Activated CD4-positive, alpha-beta memory T cell treated with anti-CD3 and anti-CD28 coated beads, Interleukin-2, amount 10 ng/mL, durations not matched to agents 7 days and 5 days (primary cell): Measurements from ENCODE around the gene FLOT2. TPM values are rescaled to one million over a fixed set of nuclear protein-coding genes. Genes with fewer than 3 reads are reported as not detected.
"Not testable (repeated sequence)": the region's sequence is repeated elsewhere in the genome, so short reads cannot be mapped to it uniquely, and the experiment has no call there.

Experiments
- CTCF ChIA-PET: fragments of 350-600 bp; sonication (Branson Sonifier 250); formaldehyde crosslinking; loops from one replicate; lab custom pipeline; 2021; ENCODE audit warnings: antibody characterized with exemption, inconsistent platforms; lab: Charles Lee
- POLR2A ChIA-PET: fragments of 350-600 bp; sonication (Branson Sonifier 250); formaldehyde crosslinking; loops from one replicate; lab custom pipeline; 2021; ENCODE audit warnings: antibody characterized with exemption; lab: Charles Lee
- DNase-seq: peaks from one replicate; pipeline ENCODE4 v3.0.0-alpha.2; 2020
- H3K27ac Mint-ChIP-seq: one replicate; pipeline ENCODE4 v1.8.0; 2021; ENCODE audit warnings: mild to moderate bottlenecking, mixed read lengths
- H3K27me3 Mint-ChIP-seq: one replicate; pipeline ENCODE4 v1.8.0; 2021; ENCODE audit warnings: mixed read lengths
- H3K36me3 Mint-ChIP-seq: one replicate; pipeline ENCODE4 v1.8.0; 2021; ENCODE audit warnings: low read depth, mixed read lengths
- H3K4me1 Mint-ChIP-seq: one replicate; pipeline ENCODE4 v1.8.0; 2021; ENCODE audit warnings: mixed read lengths
- H3K4me3 Mint-ChIP-seq: one replicate; pipeline ENCODE4 v1.8.0; 2021; ENCODE audit warnings: mild to moderate bottlenecking, mixed read lengths
- H3K9me3 Mint-ChIP-seq: one replicate; pipeline ENCODE4 v1.8.0; 2021; ENCODE audit warnings: mixed read lengths
- total RNA-seq, 2 experiments: library from RNA; stranded (reverse); gene quantifications; one replicate each; pipeline ENCODE4 v1.2.3, GENCODE V29; 2021

FLOT2 gene
- total RNA-seq, 2 experiments from 2014 or later, result 193 to 200 TPM

DNA sequence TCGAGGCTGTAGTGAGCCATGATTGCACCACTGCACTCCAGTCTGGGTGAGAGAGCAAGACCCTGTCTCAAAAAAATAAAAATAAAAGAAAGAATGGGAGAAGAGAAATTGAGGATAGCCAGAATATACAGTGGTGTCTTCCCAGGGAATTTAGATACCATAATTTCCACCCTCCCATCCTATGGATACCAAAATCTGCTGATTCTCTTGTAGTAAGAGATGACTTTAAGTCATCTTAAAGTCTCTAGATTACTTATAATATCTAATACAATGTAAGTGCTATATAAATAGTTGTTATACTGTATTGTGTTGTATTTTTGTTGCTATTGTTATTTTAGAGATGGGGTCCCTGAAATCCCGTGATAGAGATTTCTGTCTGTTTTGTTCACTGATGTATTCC lies 44.2 kb downstream of the FLOT2 start:
- no peak for DNase-seq
- Mint-ChIP-seq H3K4me3 (peak overlapping the region; percentile 27), H3K4me1 (peaks cover 30% of the 10 kb centered on the region), H3K27me3 (no peaks in the 10 kb centered on the region), H3K9me3 (no peaks in the 10 kb centered on the region), H3K27ac (no peak overlapping the region), H3K36me3 (peaks cover 13% of the 10 kb centered on the region)
- ChIA-PET POLR2A (interaction anchor here (0.9 kb wide), 1 partner anchor 11 kb away, joined by 4 read pairs; the partner anchor contains the start of gene FAM222B), CTCF (interaction anchor here (0.7 to 0.9 kb wide), 2 partner anchors 89 to 126 kb away, joined by 3 to 5 read pairs; no protein-coding TSS in a partner anchor)

GRCh38 chr17:28849281-28849680 lies 48.3 kb downstream of the FLOT2 start:
- Mint-ChIP-seq H3K27me3 (no peaks in the 10 kb centered on the region), H3K36me3 (no peaks in the 10 kb centered on the region), H3K4me3 (no peak overlapping the region), H3K9me3 (no peaks in the 10 kb centered on the region), H3K27ac (no peak overlapping the region), H3K4me1 (peaks cover 6% of the 10 kb centered on the region)
- ChIA-PET CTCF (interaction anchor here (0.8 to 2.9 kb wide), 13 partner anchors 9 to 268 kb away, joined by 3 to 11 read pairs (median 4); partner anchors contain the start of genes DHRS13, FLOT2 and TLCD1), POLR2A (interaction anchor here (0.6 to 1.8 kb wide), 3 partner anchors 44 to 67 kb away, joined by 3 to 4 read pairs (median 3); no protein-coding TSS in a partner anchor)
- DNase-seq, result no peak

- not testable (repeated sequence) for H3K27me3 Mint-ChIP-seq, H3K4me3 Mint-ChIP-seq, H3K4me1 Mint-ChIP-seq, H3K9me3 Mint-ChIP-seq, H3K36me3 Mint-ChIP-seq
- ChIA-PET POLR2A (interaction anchor here (1.8 kb wide), 1 partner anchor 67 kb away, joined by 4 read pairs; no protein-coding TSS in a partner anchor), CTCF (interaction anchor here (0.8 to 2.9 kb wide), 12 partner anchors 10 to 269 kb away, joined by 3 to 11 read pairs (median 4); partner anchors contain the start of genes DHRS13, FLOT2 and TLCD1)
- DNase-seq, result peak; percentile 72
- H3K27ac Mint-ChIP-seq, result peak overlapping the region; percentile 40
Observed at GRCh38 chr17:28848667-28849066, 48.9 kb downstream of the FLOT2 start.

GRCh38 chr17:28846699-28847098 lies 50.8 kb downstream of the FLOT2 start:
- H3K36me3 Mint-ChIP-seq, POLR2A ChIA-PET, H3K9me3 Mint-ChIP-seq, H3K4me3 Mint-ChIP-seq, H3K27ac Mint-ChIP-seq, DNase-seq, H3K27me3 Mint-ChIP-seq, CTCF ChIA-PET: not testable (repeated sequence)
- peaks cover 11% of the 10 kb centered on the region for H3K4me1 Mint-ChIP-seq

GRCh38 chr17:28846231-28846630 lies 51.3 kb downstream of the FLOT2 start:
- no peaks in the 10 kb centered on the region for H3K27me3 Mint-ChIP-seq
- no peak for DNase-seq
- H3K4me1 Mint-ChIP-seq, result peaks cover 14% of the 10 kb centered on the region
- H3K27ac Mint-ChIP-seq, result no peak overlapping the region
- H3K9me3 Mint-ChIP-seq, result no peaks in the 10 kb centered on the region
- CTCF ChIA-PET, result no interaction called here
- no peak overlapping the region for H3K4me3 Mint-ChIP-seq
- H3K36me3 Mint-ChIP-seq, result peaks cover 9% of the 10 kb centered on the region
- POLR2A ChIA-PET, result no interaction called here

GRCh38 chr17:28843816-28844148 lies 53.8 kb downstream of the FLOT2 start:
- peak overlapping the region; percentile 43 for H3K4me3 Mint-ChIP-seq
- ChIA-PET POLR2A (interaction anchor here (1.2 to 3.0 kb wide), 3 partner anchors 17 to 122 kb away, joined by 4 to 13 read pairs (median 8); no protein-coding TSS in a partner anchor), CTCF (interaction anchor here (0.7 to 2.8 kb wide), 4 partner anchors 75 to 117 kb away, joined by 4 to 10 read pairs (median 6); partner anchors contain the start of gene TLCD1)
- no peak overlapping the region for H3K27ac Mint-ChIP-seq
- H3K4me1 Mint-ChIP-seq, result peaks cover 26% of the 10 kb centered on the region
- H3K36me3 Mint-ChIP-seq, result peaks cover 11% of the 10 kb centered on the region
- DNase-seq, result no peak
- no peaks in the 10 kb centered on the region for H3K9me3 Mint-ChIP-seq
- H3K27me3 Mint-ChIP-seq, result no peaks in the 10 kb centered on the region

DNA sequence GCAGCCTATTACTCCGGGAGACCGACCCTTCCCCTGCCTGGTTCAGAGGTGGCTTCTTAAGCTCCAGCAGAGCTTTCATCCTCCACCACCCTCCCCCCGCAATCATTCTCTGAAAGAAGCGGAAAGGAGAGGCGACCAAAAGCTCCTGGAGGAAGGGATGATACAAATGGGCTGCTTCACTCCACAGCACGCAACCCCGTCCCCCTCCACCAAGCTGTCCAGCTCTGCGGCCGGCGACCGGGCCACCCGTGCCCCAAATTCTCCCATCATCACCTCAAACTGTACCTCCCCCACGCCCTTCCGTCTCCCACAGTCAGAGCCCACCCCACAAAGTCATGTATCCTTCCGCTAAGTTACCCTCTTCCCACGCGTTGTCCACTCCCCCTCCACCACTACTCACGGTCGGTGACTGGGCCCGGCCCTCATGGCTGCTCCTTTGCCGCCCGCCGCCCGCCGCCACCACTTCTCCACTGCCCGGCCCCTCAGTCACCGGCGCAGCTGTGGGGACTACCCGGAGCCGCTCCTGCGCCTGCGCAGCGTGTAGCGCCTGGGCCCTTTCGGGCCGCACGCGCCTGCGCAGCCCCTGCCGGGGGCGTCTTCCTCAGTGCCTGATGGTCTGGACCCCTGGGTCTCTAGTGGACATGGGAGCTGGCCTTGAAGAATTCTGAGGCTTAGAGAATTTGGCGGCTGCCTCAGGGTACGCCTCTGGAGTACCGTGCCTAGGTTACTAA lies 55.1 kb downstream of the FLOT2 start, which contains the start of gene FAM222B:
FAM222B (minus strand) TSS at position 509 of the 731 bp plus-strand sequence. CDS start 76,123 bp downstream, outside the sequence.
- Mint-ChIP-seq H3K27me3 (no peaks in the 10 kb centered on the region), H3K36me3 (peaks cover 11% of the 10 kb centered on the region), H3K4me1 (peaks cover 26% of the 10 kb centered on the region), H3K9me3 (no peaks in the 10 kb centered on the region), H3K4me3 (peak within 1 kb of the TSS; percentile 100), H3K27ac (peak within 1 kb of the TSS; percentile 88)
- ChIA-PET CTCF (interaction anchor here (0.5 to 2.8 kb wide), 14 partner anchors 29 to 868 kb away, joined by 3 to 20 read pairs (median 6); partner anchors contain the start of gene TLCD1), POLR2A (interaction anchor here (0.8 to 3.0 kb wide), 27 partner anchors 9 to 123 kb away, joined by 3 to 13 read pairs (median 4); partner anchors contain the start of genes DHRS13, ERAL1, FLOT2 and PHF12)
- peak; percentile 88 for DNase-seq

GRCh38 chr17:28841901-28842281 lies 55.6 kb downstream of the FLOT2 start:
- peaks cover 26% of the 10 kb centered on the region for H3K4me1 Mint-ChIP-seq
- peak overlapping the region; percentile 88 for H3K27ac Mint-ChIP-seq
- H3K4me3 Mint-ChIP-seq, result peak overlapping the region; percentile 100
- no peaks in the 10 kb centered on the region for H3K27me3 Mint-ChIP-seq
- POLR2A ChIA-PET, result interaction anchor here (0.8 to 3.0 kb wide), 25 partner anchors 9 to 250 kb away, joined by 3 to 13 read pairs (median 5); partner anchors contain the start of genes DHRS13, ERAL1, FLOT2 and PHF12
- H3K36me3 Mint-ChIP-seq, result peaks cover 11% of the 10 kb centered on the region
- no peak for DNase-seq
- CTCF ChIA-PET, result interaction anchor here (0.8 to 2.8 kb wide), 13 partner anchors 29 to 307 kb away, joined by 3 to 20 read pairs (median 6); partner anchors contain the start of gene TLCD1
- H3K9me3 Mint-ChIP-seq, result no peaks in the 10 kb centered on the region

- no peak overlapping the region for H3K4me3 Mint-ChIP-seq
Observed at GRCh38 chr17:28839221-28839620, 58.3 kb downstream of the FLOT2 start.

DNA sequence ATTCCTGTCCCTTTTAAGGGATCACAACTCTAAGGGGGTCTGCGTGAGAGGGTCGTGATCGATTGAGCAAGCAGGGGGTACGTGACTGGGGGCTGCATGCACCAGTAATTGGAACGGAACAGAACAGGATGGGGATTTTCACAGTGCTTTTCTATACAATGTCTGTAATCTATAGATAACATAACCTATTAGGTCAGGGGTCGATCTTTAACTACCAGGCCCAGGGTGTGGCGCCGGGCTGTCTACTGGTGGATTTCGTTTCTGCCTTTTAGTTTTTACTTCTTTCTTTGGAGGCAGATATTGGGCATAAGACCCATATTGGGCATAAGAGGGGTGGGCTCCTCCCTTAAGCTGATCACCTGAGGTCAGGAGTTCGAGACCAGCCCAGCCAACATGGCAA lies 61.0 kb downstream of the FLOT2 start:
- H3K4me3 Mint-ChIP-seq, H3K27me3 Mint-ChIP-seq, H3K27ac Mint-ChIP-seq, POLR2A ChIA-PET, H3K9me3 Mint-ChIP-seq, DNase-seq: not testable (repeated sequence)
- H3K4me1 Mint-ChIP-seq, result peaks cover 17% of the 10 kb centered on the region
- CTCF ChIA-PET, result interaction anchor here (0.6 to 1.9 kb wide), 2 partner anchors 73 to 465 kb away, joined by 3 to 5 read pairs; no protein-coding TSS in a partner anchor
- H3K36me3 Mint-ChIP-seq, result peaks cover 16% of the 10 kb centered on the region

More at GRCh38 chr17:28839221-28839620, 58.3 kb downstream of the FLOT2 start:
- no peak overlapping the region for H3K27ac Mint-ChIP-seq
- no peaks in the 10 kb centered on the region for H3K9me3 Mint-ChIP-seq
- H3K4me1 Mint-ChIP-seq, result peaks cover 29% of the 10 kb centered on the region
- no peak for DNase-seq
- peaks cover 14% of the 10 kb centered on the region for H3K36me3 Mint-ChIP-seq
- ChIA-PET CTCF (interaction anchor here (0.5 to 0.6 kb wide), 2 partner anchors 76 to 113 kb away, joined by 3 to 4 read pairs; no protein-coding TSS in a partner anchor), POLR2A (interaction anchor here (1.1 to 1.3 kb wide), 2 partner anchors 12 to 54 kb away, joined by 3 read pairs; no protein-coding TSS in a partner anchor)
- H3K27me3 Mint-ChIP-seq, result no peaks in the 10 kb centered on the region

GRCh38 chr17:28834420-28834819 lies 63.1 kb downstream of the FLOT2 start:
- Mint-ChIP-seq H3K4me3 (no peak overlapping the region), H3K4me1 (peaks cover 8% of the 10 kb centered on the region), H3K27ac (no peak overlapping the region), H3K27me3 (no peaks in the 10 kb centered on the region), H3K36me3 (peaks cover 29% of the 10 kb centered on the region), H3K9me3 (no peaks in the 10 kb centered on the region)
- ChIA-PET POLR2A (no interaction called here), CTCF (interaction anchor here (1.6 kb wide), 1 partner anchor 108 kb away, joined by 4 read pairs; no protein-coding TSS in a partner anchor)
- DNase-seq, result no peak
